ENCODE data around the gene NKAP.
"Not testable (repeated sequence)": the region's sequence is repeated elsewhere in the genome, so short reads cannot be mapped to it uniquely, and the experiment has no call there.

Gene NKAP

DNA sequence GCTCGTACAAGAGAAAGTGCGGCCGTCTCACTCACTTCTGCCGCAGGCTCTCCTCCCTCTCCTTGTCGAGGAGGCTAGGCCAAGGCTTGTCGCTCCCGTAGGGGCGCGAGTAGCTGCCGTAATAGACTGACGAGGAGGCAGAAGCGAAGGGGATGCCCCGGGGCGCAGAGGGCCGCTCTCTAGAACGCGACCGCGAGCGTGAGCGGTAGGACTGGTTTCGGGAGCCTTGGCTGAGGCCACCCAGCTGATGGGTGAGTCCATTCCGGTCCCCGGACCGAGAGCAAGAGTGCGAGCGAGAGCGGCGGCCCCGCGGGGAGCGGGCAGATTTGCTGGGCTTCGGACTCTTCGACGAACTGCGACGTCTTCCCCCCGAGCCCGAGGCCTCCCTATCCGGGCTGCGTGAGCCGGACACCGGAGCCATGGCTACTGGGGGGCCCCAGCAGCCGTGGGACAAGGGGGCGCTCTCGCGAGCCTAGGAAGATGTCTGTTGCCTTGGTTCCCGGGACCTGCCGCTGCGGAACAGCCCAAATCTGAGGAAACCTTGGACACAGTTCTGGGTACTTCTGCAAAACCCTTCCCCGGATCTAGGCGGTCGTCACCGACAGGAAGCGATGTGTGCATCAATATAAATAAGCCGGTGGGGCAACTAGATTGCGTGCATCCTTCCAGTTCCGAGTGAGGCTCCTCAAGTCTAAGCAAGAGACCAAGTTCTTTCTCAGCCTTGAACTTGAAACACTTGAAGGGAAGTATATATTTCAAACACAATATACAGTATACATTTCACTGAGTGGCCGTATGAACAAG is at the start of gene NKAP:
NKAP (minus strand) TSS at position 567 of the 804 bp plus-strand sequence; CDS start at position 421, 146 bp downstream.
- DNase-seq (ENCODE audit: low spot score), result peak; percentile 83

DNA sequence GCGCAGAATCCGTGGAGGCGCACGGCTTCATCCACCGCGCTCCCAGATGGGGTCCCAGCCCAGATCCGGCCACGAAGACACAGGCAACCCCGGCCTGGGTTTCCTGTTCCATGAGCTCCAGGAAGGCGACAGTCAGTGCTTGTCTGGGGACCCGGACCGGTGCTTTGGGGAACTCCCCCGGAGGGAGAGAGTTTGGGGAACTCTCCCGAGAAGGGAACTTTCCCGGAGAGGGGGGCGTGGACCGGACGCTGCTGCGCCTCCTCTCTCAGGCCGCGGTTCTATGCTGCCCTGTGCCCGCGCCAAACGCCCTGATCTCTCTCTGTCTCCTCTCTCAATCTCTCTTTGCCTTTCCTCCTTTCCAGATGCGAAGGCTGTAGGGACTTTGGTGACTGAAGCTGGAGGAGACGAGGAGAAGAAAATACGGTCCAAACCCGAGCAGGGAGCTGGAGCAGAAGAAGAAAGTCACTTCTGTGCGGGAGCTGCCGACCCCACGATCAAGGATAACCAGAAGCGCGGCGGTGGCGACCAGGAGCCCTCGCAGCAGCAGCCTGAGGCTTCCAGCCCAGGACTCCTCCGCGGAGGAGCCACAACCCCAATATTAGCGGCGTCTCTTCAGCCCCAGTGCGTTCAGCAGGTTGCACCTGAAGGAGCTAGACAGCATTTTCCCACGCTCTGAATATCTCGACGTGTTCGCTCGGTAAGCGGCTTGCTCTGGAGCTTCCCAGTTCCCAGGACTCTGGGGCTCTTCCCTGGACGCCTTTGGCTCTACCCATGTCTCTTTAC is 47.6 kb upstream of the NKAP start:
- DNase-seq (ENCODE audit: low spot score), result no peak

DNA sequence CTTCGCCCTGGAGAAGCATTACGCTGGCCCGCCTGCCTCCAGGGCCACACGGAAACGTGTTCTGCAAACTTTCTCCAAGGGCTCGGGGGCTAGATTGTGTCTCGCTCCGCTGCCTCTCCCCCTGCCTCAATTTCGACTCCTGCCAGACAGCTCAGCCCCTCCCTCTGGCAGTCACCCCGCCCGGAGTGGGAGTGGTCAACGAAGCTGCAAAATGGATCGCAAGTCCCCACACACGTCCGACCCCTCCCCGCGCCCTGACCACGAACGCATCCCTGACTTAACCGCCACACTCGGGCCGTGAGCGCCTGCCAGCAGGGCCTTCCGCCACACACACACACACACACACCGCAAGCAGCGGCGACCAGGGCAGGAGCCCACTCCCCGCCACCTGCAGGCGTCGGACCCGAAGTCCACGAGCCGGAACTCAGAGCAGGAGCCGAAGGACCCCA is 47.0 kb upstream of the NKAP start:
- DNase-seq (ENCODE audit: low spot score), result no peak

DNA sequence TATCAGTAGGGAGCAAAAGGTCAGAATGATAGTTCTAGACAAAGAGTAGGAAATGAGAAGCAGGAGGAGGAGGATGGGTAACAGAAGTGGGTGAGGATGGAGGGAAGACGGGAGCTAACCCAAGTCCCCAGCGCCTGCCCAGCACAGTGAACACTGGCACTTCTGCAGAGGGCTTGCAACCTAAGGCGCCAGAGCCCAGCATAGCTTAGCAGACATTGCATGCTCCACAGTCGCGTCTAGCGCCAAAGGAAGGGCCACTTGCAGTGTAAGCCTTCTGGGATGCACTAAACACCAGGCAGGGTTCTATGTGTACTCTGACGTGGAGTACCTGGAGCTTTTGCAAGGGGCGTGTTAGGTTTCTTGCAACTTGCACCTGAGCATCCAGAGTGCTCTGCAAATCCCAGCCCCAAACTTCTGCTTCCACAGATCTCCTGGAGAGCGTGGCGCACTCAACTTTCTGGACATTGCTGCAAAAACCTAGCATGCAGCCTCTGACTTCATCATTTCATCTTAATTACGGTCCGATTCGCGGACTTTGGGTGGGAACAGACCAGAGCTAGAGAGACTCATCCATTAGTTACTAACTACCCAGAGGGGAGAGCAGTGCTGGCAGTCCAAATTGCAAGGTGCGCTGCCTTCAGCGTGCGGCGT is 46.5 kb upstream of the NKAP start:
- no peak for DNase-seq (ENCODE audit: low spot score)

DNA sequence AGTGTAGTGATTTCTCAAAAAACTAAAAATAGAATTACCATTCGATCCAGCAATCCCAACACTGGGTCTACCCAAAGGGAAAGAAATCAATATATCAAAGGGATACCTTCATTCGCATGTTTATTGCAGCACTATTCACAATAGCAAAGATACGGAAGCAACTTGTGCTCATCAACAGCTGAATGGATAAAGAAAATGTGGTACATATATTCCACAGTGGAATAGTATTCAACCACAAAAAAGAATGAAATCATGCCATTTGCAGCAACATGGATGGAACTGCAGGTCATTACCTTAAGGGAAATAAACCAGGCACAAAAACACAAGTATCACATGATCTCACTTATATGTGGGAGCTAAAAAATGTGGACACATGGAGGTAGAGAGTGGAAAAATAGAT is 42.7 kb upstream of the NKAP start:
- DNase-seq (ENCODE audit: low spot score), result no peak

DNA sequence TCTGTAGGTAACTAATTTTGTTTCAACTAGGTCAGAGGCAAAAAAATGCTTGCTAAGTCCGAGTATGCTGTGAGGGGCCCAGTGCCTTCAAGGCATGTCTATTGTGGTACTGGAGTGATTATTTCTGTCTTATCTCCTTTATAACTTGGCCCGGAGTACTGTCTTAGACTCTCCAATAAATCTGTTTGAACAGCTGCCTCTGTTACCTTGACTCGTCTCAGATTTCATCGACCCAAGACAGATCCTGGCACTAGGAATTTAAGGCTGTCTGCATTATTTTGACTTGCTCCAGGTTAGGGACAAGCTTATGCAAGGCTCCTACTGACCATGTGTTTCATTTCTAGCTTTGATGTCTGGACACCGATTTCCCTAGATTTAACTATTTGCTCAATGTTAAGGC is 41.1 kb upstream of the NKAP start:
- DNase-seq (ENCODE audit: low spot score), result no peak

DNA sequence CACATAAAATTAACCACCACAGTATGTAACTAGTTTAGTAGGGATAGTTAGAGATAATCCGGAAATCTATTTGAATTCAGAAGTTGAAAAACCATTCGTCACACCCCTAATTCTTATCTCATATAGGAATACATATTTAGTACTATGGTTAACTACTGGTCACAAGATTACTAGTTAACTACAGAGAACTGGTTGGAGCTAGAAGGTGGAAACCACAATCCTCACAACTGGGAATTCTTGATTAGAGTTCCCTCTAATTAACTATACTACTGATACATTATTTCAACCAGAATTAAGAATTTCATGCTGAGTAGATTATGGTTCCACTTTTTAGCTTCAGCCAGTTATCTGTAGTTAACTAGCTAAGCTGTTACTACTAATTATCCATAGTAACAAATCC is 39.9 kb upstream of the NKAP start:
- no peak for DNase-seq (ENCODE audit: low spot score)

DNA sequence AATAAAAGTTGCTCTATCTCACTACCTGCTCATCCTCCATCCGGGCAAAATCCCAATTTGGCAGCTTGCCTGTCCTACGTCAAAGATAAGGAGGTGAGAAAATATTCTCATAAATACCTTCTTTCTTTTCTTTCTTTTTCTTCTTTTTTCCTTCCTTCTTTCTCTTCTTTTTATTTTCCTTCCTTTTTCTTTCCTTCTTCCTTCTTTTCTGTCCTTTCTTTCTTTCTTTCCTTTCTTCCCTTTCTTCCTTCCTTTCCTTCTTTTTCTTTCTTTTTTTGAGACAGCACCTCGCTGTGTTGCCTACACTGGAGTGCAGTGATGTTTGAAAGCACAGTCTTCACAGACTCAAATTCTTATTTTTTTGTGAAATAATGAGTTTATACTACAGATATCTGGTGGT is 38.6 kb upstream of the NKAP start:
- DNase-seq (ENCODE audit: low spot score), result no peak

DNA sequence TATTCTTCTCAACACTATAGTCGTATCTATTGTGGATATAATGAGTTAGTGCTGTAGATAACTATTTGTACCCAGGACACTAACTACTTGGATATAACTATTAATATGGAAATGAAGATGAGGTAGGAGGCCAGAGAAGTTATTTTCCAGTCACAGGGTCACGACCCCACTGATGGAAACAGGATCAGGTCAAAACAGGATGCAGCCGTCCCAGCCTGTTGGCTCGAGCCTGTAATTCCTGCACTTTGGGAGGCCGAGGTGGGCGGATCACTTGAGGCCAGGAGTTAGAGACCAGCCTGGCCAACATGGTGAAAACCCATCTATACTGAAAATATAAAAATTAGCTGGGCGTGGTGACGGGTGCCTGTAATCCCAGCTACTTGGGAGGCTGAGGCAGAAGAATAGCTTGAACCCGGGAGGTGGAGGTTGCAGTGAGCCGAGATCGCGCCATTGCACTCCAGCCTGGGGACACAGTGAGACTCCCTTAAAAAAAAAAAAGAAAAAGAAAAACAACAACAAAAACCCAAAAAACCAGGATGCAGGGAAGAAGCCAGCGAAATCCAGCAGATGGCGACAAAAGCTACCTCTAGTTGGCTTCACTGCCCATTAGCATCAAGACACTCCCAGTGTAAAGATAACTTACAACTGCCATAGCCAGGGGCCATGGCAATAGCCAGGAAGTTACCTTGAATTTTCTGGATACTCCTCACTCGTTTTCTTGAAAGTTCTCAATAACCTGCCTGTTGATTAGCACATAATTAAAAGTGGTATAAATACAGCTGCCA is 37.9 kb upstream of the NKAP start:
- peak; percentile 7 for DNase-seq (ENCODE audit: low spot score)

DNA sequence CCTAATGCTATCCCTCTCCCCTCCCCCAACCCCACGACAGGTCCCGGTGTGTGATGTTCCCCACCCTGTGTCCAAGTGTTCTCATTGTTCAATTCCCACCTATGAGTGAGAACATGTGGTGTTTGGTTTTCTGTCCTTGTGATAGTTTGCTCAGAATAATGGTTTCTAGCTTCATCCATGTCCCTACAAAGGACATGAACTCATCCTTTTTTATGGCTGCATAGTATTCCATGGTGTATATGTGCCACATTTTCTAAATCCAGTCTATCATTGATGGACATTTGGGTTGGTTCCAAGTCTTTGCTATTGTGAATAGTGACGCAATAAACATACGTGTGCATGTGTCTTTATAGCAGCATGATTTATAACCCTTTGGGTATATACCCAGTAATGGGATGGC is 33.6 kb upstream of the NKAP start:
- not testable (repeated sequence) for DNase-seq (ENCODE audit: low spot score)

DNA sequence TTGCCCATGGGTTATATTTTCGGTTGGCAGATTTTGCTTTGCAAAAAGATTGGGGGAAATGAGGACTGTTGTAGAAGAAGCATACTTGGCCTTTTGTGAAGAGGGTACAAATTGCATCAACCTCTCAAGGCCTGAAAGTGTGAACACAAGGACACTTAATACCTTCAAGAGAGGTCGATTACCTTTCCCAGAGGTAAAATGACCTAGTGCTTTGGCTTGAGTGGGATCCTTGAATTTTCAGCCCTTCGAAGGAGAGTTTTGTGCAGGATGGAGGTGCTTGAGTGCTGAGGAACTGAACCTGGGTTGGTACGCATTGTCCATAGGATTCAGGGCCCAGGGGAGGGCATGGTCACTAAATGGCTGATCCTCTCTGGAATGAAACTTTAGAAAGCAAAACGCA is 27.6 kb upstream of the NKAP start:
- DNase-seq (ENCODE audit: low spot score), result no peak

DNA sequence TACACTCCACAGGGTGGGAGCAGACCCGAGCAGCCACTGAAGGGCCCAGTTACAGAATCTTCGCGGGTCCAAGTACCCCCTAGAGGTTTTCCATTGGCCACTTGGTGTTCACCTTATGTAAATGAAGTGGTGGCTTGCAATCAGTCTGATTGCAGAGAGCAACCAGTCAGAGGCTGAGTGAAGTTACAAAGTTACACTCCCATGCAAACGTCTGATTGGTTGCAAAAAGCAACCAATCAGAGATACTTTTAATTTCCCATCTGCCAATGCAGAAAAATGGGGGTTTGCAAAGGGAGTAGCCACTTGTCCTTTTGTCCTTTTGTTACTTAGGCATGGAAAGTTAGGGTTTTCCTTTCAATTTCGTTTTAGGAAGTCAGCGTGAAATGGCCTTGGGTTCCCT is 27.0 kb upstream of the NKAP start:
- DNase-seq (ENCODE audit: low spot score), result no peak

DNA sequence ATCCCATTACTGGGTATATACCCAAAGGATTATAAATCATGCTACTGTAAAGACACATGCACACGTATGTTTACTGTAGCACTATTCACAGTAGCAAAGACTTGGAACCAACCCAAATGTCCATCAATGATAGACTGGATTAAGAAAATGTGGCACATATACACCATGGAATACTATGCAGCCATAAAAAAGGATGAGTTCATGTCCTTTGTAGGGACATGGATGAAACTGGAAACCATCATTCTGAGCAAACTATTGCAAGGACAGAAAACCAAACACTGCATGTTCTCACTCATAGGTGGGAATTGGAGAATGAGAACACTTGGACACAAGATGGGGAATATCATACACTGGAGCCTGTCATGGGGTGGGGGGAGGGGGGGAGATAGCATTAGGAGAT is 23.3 kb upstream of the NKAP start:
- DNase-seq (ENCODE audit: low spot score), result not testable (repeated sequence)

DNA sequence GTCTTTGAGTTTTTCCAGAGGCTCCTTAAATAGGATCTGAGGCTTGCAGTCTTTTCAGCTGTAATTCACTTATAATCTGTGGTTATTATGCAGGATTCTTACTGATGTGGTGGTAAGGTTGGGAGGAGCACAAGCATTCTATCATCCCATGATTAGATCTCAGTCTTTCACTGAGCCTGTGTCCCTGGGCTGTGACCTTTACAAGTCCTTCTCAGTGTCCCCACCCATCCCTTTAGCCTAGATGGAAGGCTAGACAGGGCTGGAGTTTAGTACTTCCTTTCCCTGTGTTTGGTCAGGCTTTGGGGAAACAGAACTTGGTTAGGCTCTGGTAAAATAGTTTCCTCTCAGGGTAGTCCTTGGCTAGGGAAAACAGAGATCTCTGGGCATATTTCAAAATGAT is 17.1 kb upstream of the NKAP start:
- DNase-seq (ENCODE audit: low spot score), result no peak

DNA sequence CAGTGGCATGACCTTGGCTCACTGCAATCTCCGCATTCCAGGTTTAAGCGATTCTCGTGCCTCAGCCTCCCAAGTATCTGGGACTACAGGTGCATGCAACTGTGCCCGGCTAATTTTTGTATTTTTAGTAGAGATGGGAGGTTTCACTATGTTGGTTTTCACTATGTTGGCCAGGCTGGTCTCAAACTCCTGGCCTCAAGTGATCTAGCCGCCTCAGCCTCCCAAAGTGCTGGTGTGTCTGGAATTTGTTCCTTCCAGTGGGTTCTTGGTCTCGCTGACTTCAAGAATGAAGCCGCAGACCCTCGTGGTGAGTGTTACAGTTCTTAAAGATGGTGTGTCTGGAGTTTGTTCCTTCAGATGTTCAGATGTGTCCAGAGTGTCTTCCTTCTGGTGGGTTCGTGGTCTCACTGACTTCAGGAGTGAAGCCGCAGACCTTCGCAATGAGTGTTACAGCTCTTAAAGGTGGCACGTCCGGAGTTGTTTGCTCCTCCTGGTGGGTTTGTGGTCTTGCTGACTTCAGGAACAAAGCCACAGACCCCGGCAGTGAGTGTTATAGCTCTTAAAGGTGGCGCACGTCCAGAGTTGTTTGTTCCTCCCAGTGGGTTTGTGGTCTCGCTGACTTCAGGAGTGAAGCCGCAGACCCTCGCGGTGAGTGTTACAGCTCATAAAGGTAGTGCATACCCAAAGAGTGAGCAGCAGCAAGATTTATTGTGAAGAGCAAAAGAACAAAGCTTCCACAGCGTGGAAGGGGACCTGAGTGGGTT is 12.4 kb upstream of the NKAP start:
- not testable (repeated sequence) for DNase-seq (ENCODE audit: low spot score)

DNA sequence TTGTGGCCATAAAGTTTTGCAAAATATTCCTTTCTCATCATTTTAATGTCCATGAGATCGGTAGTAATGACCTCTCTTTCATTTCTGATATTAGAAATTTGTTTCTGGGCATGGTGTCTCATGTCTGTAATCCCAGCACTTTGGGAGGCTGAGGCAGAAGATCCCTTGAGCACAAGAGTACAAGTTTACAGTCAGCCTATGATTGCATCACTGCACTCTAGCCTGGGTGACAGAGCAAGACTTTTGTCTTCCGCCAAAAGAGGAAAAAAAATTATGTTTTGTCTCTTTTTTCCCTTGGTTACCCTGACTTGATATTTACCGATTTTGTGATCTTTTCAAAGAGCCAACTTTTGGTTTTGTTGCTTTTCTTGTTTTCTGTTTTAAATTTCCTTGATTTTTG is 10.8 kb upstream of the NKAP start:
- no peak for DNase-seq (ENCODE audit: low spot score)

DNA sequence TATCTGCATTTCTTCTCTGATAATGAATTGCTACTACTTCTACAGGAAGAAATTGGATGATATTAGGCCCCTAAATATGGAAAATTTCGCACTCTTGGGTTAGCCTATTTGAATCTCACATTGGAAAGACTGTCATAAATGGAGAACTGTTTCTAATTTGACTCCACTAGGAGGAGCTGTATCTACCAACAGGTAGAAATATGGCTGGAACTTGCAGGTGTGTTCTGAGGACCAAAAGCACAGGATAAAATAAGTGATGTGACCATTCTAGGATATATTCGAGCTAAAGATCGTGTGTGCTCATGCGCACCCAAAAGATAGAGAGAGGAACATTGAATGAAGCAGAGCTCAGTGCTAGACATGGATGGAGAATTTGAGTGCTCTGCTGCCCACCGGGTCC is 4.8 kb upstream of the NKAP start:
- no peak for DNase-seq (ENCODE audit: low spot score)

DNA sequence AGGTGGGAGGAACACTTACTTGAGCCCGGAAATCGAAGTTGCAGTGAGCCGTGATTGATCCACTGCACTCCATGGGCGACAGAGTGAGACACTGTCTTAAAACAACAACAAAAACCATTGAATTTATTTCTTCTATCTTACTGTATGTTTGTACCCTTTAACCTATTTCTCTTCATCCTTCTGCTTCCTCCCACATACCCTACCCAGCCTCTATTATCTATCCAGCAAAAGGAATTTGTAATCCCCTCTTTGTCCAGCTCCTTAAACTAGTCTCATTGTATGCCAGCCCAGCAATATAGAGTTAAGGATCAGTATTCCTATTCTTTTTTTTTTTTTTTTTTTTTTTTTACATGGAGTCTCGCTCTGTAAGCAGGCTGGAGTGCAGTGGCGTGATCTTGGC is 1.9 kb upstream of the NKAP start:
- DNase-seq (ENCODE audit: low spot score), result no peak

DNA sequence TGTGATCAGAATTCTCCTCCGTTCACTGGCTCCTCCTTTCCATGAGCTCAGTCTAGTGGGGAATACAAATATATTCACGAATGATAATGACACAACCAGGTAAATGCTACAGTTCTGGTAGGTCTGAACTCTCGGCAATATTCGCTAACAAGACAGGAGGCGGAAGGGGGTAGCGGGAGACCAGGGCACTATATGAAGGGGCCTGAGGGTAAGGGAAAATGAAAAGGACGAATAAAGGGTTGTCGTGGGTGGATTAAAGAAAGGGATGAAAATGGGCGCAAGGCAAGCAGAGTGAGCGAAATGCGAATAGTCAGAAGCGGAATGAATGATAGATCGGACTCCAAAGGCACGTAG is 743 bp downstream of the NKAP start:
- no peak for DNase-seq (ENCODE audit: low spot score)

DNA sequence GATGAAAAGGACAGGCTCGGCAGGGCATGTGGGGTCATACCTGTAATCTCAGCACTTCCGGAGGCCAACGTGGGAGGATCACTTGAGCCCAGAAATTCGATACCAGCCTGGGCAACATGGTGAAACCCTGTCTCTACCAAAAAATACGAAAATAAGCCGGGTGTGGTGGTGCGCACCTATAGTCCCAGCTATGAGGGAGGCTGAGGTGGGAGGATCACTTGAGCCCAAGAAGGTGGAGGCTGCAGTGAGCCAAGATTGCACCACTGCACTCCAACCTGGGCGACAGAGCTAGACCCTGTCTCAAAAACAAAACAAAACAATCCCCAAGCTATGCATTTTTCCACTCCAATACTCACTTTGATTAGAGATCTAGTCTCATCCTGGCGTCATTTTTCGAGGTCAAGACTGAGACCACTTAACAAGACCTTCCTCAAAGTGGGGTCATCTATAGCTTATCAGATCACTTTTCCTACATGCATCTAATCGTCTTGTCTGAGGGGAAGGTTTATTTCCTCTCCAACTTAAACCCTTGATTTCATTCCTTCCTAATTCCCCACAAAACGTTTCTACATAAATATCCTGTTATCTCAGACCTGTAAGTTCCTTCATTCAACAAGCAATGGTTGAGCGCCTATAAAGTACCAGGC is 1.3 kb downstream of the NKAP start:
- no peak for DNase-seq (ENCODE audit: low spot score)

DNA sequence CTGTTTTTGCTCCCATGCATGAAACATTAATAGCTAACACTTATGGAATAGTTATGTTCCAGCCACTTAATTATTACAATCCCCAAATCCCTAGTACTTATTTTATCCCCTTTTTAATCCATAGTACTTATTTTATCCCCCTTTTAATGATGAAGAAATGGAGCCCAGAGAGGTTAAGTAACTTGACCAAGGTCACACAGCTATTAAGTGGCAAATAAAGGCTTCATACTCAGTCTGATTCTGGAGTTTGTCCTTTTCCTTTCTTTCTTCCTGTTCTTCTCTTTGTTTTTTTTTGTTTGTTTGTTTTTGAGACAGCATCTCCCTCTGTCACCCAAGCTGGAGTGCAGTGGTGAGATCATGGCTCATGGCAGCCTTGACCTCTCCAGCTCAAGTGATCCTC is 2.2 kb downstream of the NKAP start:
- DNase-seq (ENCODE audit: low spot score), result no peak
